Ovary (tissue), 9 donors: ENCODE results near the gene SELENOV. TPM values are rescaled to one million over a fixed set of nuclear protein-coding genes. Genes with fewer than 3 reads are reported as not detected.

Experiments used
- DNase-seq, 5 donors: peaks; one replicate each; pipeline ENCODE4 v3.0.0-alpha.2; 2019 to 2020
- H3K27ac ChIP-seq, 2 donors: fragments of 200-600 bp; one replicate each; pipeline versions ENCODE4 v1.5.1 to v1.8.0; 2019 to 2022
- H3K27me3 ChIP-seq: fragments of 200-600 bp; one replicate; pipeline ENCODE4 v1.8.0; 2022
- H3K36me3 ChIP-seq: fragments of 200-600 bp; sonication (generic); one replicate; pipeline ENCODE4 v1.5.1; 2019
- H3K4me1 ChIP-seq: one replicate; pipeline ENCODE4 v1.8.1; 2013; ENCODE audit warnings: mild to moderate bottlenecking, moderate library complexity; ENCODE audit not compliant: insufficient read depth
- H3K4me3 ChIP-seq: fragments of 200-600 bp; sonication (generic); one replicate; pipeline ENCODE4 v1.5.1; 2017
- H3K9me3 ChIP-seq, 2 donors: fragments of 200-600 bp in 1 of 2; sonication (generic) in 1 of 2; one replicate each; pipeline versions ENCODE4 v1.5.1 to v1.8.1; 2013 to 2019; ENCODE audit warnings: mild to moderate bottlenecking in 1 of 2, moderate library complexity in 1 of 2
- EP300 ChIP-seq: sonication (generic); formaldehyde crosslinking; IDR thresholded peaks from one replicate; pipeline ENCODE4 v1.6.1; 2017; ENCODE audit warnings: antibody characterized with exemption
- POLR2A ChIP-seq: fragments of 450-650 bp; IDR thresholded peaks from one replicate; pipeline ENCODE4 v1.6.1; 2017; ENCODE audit warnings: antibody characterized with exemption, mild to moderate bottlenecking, moderate library complexity
- WGBS, 3 donors: extraction: QIAGEN DNeasy Blood & Tissue Kit in 1 of 3; methylation state at CpG; one replicate each; pipeline versions ENCODE4 v1.1.5 to v1.1.7; 2013 to 2017; 5-methylcytosine and 5-hydroxymethylcytosine counted together
- intact Hi-C, 4 donors: fragments of 100-400 bp; cut with DNase I; formaldehyde crosslinking; loops; one replicate each; pipeline versions ENCODE4 v1.11.0 to v1.15.1; 2022 to 2023
- polyA plus RNA-seq, 2 donors: library from polyadenylated mRNA; stranded (reverse); fragments of 200-250 nt in 1 of 2; fragments of 350-450 nt in 1 of 2; fragmentation: Illumina TruSeq in 1 of 2; extraction: RNeasy Lipid Tissue Mini Kit (QIAGEN cat#74804) in 1 of 2; gene quantifications; one replicate each; pipeline ENCODE4 v1.2.3, GENCODE V29; 2013 to 2014
- total RNA-seq, 7 donors: library from RNA; depleted of rRNA in 2 of 7; stranded (reverse); fragments of >200 nt in 2 of 7; fragmentation: NEBNext Ultra II Directional in 3 of 7; extraction: Animal tissue kit (Norgen Biotek cat#: 25700) in 3 of 7; gene quantifications; one replicate each; pipeline versions ENCODE4 v1.1.0 to v1.2.4, GENCODE V29; 2016 to 2023
- TF ChIP-seq, protein P1 (sequence below), 3 donors: fragments of 450-650 bp in 2 of 3; fragments of 200-600 bp in 1 of 3; IDR thresholded peaks; one replicate each; pipeline versions ENCODE4 v1.5.1 to v1.8.0; 2016 to 2022; ENCODE audit warnings: antibody characterized with exemption in 3 of 3, mild to moderate bottlenecking in 1 of 3
- donor health status: DM: no; HTN: no; CAD: no; lungs with moderate emphysema.
- donor health status: DM: no; HTN: no; CAD: no.
- donor health status: Bipolar disorder and iron deficiency.
- donor health status: DM: yes; HTN: yes; CAD: no.
- donor health status: DM: no; HTN: no; CAD: no.
- donor health status: DM: yes; HTN: yes; CAD: no.

SELENOV gene
- total and polyA plus RNA-seq, 9 donors = 0.27 to 0.39 TPM; not detected in 7

DNA sequence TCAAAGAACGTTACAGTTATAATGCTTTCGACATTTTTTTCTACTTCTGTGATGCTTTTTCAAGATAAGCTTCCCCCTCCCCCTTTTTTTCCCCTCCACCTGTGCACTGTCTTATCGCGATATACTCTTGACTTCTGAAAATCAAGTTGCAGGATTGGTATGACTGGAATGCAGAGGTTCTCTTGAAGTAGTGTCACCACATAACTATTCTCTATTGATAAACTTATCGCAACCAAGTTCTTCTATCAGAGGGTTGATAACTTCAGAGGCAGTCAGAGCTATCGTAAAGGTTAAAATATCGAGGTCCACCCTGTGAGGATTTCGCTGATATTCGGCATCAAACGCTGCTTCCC, 24.2 kb downstream of the SELENOV start:
- TF ChIP-seq EP300 (no peak), POLR2A (no peak)
- TF ChIP-seq, protein P1, sequence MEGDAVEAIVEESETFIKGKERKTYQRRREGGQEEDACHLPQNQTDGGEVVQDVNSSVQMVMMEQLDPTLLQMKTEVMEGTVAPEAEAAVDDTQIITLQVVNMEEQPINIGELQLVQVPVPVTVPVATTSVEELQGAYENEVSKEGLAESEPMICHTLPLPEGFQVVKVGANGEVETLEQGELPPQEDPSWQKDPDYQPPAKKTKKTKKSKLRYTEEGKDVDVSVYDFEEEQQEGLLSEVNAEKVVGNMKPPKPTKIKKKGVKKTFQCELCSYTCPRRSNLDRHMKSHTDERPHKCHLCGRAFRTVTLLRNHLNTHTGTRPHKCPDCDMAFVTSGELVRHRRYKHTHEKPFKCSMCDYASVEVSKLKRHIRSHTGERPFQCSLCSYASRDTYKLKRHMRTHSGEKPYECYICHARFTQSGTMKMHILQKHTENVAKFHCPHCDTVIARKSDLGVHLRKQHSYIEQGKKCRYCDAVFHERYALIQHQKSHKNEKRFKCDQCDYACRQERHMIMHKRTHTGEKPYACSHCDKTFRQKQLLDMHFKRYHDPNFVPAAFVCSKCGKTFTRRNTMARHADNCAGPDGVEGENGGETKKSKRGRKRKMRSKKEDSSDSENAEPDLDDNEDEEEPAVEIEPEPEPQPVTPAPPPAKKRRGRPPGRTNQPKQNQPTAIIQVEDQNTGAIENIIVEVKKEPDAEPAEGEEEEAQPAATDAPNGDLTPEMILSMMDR (IDR thresholded peaks at IDR 0.05) = no peak
- 1 to 2% (median 2%) methylated on average over 10 of the region's 10 CpGs for WGBS, 3 donors
- no peaks in the 10 kb centered on the region for H3K36me3 ChIP-seq
- intact Hi-C loops = loop anchor here (10.0 kb wide), 6 partner anchors 64 to 424 kb away; partner anchors contain the start of genes MED29 (in 1 of the 4), PAF1 (in 1 of the 4), SAMD4B (in 1 of the 4) and SUPT5H (in 1 of the 4)
- H3K27me3 ChIP-seq = no peaks in the 10 kb centered on the region
- H3K4me3 ChIP-seq = peak overlapping the region; percentile 60
- H3K27ac ChIP-seq = peak overlapping the region; percentile 88 to 93
- DNase-seq = no peak
- H3K4me1 ChIP-seq = no peaks in the 10 kb centered on the region
- H3K9me3 ChIP-seq = no peaks in the 10 kb centered on the region

DNA sequence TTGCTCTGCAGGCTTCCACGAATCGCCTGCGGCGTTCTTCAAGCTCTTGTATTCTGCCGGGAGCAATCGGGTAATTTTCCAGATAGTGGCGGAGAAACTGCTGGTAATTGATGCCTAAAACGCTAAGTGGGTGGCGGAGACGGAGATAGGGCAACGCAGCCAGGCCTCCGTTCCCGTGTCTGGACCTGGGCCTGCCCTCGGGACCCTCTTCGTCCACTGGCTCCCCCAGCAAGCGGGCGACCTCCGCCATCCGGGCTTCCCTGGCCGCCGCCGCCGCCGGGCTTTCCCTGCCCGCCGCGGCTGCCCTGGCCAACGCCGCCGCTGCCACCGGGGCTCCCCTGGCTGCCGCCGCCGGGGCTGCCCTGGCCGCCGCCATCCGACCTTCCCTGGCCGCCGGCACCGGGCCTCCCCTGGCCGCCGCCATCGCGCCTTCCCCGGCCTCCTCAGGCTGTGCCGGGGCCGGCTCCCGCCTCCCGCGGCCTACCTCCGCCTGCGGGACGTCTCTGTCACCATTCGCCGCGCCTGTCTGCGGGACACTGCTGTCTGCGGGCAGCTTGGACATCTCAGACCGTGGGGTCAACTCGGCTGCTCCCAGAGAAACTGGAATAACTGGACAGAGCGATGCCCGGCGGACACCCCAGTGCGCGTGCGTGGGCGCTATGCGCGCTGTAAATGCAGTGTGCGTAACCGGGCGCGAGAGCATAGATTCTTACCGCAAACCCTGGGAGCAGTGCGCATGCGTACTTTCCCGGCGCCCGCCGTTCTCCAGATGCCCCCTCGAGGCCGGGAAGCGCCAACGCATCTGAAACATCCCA, 24.8 kb downstream of the SELENOV start, which contains the start of gene EID2:
EID2 (minus strand) TSS at position 644 of the 815 bp plus-strand sequence; CDS start at position 562, 82 bp downstream.
- Histone ChIP-seq H3K4me1 (no peaks in the 10 kb centered on the region), H3K27me3 (no peaks in the 10 kb centered on the region), H3K9me3 (no peaks in the 10 kb centered on the region), H3K4me3 (peak within 1 kb of the TSS; percentile 60), H3K36me3 (no peaks in the 10 kb centered on the region), H3K27ac (peak within 1 kb of the TSS; percentile 88 to 93)
- TF ChIP-seq EP300 (no peak), POLR2A (peak; percentile 87)
- TF ChIP-seq, protein P1 (IDR thresholded peaks at IDR 0.05) = peak; percentile 81 to 87 (median 84)
- DNase-seq = peak; percentile 94 to 97 (median 95)
- intact Hi-C loops = loop anchor here (10.0 kb wide), 7 partner anchors 65 to 675 kb away; partner anchors contain the start of genes MED29 (in 1 of the 4), PAF1 (in 1 of the 4), SAMD4B (in 1 of the 4) and SUPT5H (in 1 of the 4)
- 0 to 1% (median 0%) methylated on average over 53 to 84 of the region's 84 CpGs for whole genome bisulfite sequencing, 3 donors

- H3K27me3 ChIP-seq = no peaks in the 10 kb centered on the region
- peak overlapping the region in 1 of 2 donors; percentile 93 for H3K27ac ChIP-seq
- 0 to 1% (median 1%) methylated on average over 10 of the region's 10 CpGs for WGBS, 3 donors
- peak overlapping the region; percentile 60 for H3K4me3 ChIP-seq
- intact Hi-C loops = loop anchor here in 1 of 4 donors (10.0 kb wide), 1 partner anchor 674 kb away; the partner anchor contains the start of gene TTC9B
- H3K9me3 ChIP-seq = no peaks in the 10 kb centered on the region
- TF ChIP-seq EP300 (no peak), POLR2A (no peak)
- TF ChIP-seq, protein P1 (IDR thresholded peaks at IDR 0.05) = no peak
- no peaks in the 10 kb centered on the region for H3K4me1 ChIP-seq
- no peaks in the 10 kb centered on the region for H3K36me3 ChIP-seq
- no peak for DNase-seq
These were observed 25.4 kb downstream of the SELENOV start for GRCh38 chr19:39540333-39540673.

- H3K4me3 ChIP-seq = no peak overlapping the region
These were observed 27.3 kb downstream of the SELENOV start for GRCh38 chr19:39542206-39542605.

More at GRCh38 chr19:39542206-39542605, 27.3 kb downstream of the SELENOV start:
- intact Hi-C loops = loop anchor here in 1 of 4 donors (10.0 kb wide), 1 partner anchor 673 kb away; the partner anchor contains the start of gene TTC9B
- no peaks in the 10 kb centered on the region for H3K27me3 ChIP-seq
- TF ChIP-seq, protein P1 (IDR thresholded peaks at IDR 0.05) = no peak
- TF ChIP-seq EP300 (no peak), POLR2A (no peak)
- DNase-seq = no peak
- no peaks in the 10 kb centered on the region for H3K4me1 ChIP-seq
- no peak overlapping the region for H3K27ac ChIP-seq
- WGBS, 3 donors = 68 to 81% (median 79%) methylated on average over 2 of the region's 2 CpGs
- no peaks in the 10 kb centered on the region for H3K36me3 ChIP-seq
- no peaks in the 10 kb centered on the region for H3K9me3 ChIP-seq
